Brain microvascular endothelial cell (primary cell): ENCODE data around the gene HEBP1.

ENCODE experiments used
- DNase-seq: peaks from one replicate; pipeline ENCODE4 v3.0.0-alpha.2; 2020
- H3K27ac ChIP-seq: fragments of 250-450 bp; sonication (Bioruptor Pico); 2 replicates; pipeline ENCODE4 v1.5.1; 2020; ENCODE audit warnings: mild to moderate bottlenecking, moderate library complexity
- H3K27me3 ChIP-seq: fragments of 250-450 bp; sonication (Bioruptor Pico); replicated peaks from 2 replicates; pipeline ENCODE4 v1.5.1; 2020; ENCODE audit warnings: mild to moderate bottlenecking
- H3K36me3 ChIP-seq: fragments of 250-450 bp; sonication (Bioruptor Pico); replicated peaks from 2 replicates; pipeline ENCODE4 v1.5.1; 2020; ENCODE audit warnings: mild to moderate bottlenecking
- H3K4me3 ChIP-seq: 2 replicates; pipeline ENCODE4 v1.5.1; 2011; ENCODE audit warnings: low read depth, mild to moderate bottlenecking, control low read depth, low read length, moderate library complexity
- in situ Hi-C: cut with HindIII; loops from 2 replicates; pipeline ENCODE4 v1.10.0; 2017; ENCODE audit warnings: low sequenced_read_pairs, low pct_ligation_motif_present
- TF ChIP-seq, protein P1 (sequence below): IDR thresholded peaks from 2 replicates; pipeline ENCODE4 v1.5.1; 2011; ENCODE audit warnings: low read depth, mild to moderate bottlenecking, moderate library complexity, low read length, control low read depth, inconsistent platforms; ENCODE audit errors: missing control alignments

The HEBP1 gene

DNA sequence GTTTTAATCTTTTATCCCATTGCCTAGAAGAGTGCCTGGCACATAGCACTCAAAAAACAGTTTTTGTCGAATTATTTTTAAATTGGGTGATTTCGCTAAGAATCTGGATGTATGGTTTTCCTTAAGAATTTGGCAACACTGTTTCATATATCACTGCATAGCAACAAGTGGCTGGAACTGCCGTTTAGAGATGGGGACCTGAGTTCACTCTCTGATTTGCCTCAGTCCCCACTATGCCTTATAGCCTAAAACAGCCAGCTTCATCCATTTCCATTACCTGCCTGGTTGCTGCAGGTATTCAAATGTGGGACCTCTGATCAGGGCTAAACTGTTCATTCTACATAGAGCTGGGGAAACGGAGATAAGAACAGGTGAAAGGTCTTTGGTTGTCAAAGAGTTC is 1.8 kb downstream of the HEBP1 start:
- Histone ChIP-seq H3K4me3 (no peak overlapping the region), H3K27me3 (no peaks in the 10 kb centered on the region), H3K27ac (no peak overlapping the region), H3K36me3 (no peaks in the 10 kb centered on the region)
- TF ChIP-seq, protein P1, sequence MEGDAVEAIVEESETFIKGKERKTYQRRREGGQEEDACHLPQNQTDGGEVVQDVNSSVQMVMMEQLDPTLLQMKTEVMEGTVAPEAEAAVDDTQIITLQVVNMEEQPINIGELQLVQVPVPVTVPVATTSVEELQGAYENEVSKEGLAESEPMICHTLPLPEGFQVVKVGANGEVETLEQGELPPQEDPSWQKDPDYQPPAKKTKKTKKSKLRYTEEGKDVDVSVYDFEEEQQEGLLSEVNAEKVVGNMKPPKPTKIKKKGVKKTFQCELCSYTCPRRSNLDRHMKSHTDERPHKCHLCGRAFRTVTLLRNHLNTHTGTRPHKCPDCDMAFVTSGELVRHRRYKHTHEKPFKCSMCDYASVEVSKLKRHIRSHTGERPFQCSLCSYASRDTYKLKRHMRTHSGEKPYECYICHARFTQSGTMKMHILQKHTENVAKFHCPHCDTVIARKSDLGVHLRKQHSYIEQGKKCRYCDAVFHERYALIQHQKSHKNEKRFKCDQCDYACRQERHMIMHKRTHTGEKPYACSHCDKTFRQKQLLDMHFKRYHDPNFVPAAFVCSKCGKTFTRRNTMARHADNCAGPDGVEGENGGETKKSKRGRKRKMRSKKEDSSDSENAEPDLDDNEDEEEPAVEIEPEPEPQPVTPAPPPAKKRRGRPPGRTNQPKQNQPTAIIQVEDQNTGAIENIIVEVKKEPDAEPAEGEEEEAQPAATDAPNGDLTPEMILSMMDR = no peak
- DNase-seq = no peak
- in situ Hi-C loops = loop anchor here (25.0 kb wide), 1 partner anchor 214 kb away; no protein-coding TSS in a partner anchor

- DNase-seq = no peak
- H3K27ac ChIP-seq = no peak overlapping the region
- TF ChIP-seq, protein P1 = no peak
- H3K36me3 ChIP-seq = no peaks in the 10 kb centered on the region
- no peaks in the 10 kb centered on the region for H3K27me3 ChIP-seq
- in situ Hi-C loops = loop anchor here (25.0 kb wide), 1 partner anchor 215 kb away; no protein-coding TSS in a partner anchor
- no peak overlapping the region for H3K4me3 ChIP-seq
Observed at GRCh38 chr12:12997734-12998133, 2.3 kb downstream of the HEBP1 start.

DNA sequence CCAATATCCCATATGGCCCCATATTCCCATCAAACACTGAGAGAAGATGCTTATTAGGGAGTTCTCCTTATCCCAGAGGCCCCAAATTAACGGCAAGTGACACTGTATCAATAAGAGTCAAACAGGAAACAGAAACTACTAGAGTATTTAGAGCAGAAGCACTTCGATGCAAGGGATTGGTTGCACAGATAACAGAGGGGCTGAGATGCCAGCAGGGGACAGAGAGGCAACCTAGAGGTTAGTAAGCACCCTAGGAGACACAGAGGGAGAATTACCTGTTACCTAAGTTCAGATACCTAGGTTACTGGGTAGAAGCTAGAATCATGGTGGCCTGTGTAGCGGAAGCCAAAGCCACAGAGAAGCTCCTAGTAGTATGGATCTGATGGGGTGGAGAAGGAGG is 2.9 kb downstream of the HEBP1 start:
- TF ChIP-seq, protein P1 = no peak
- H3K4me3 ChIP-seq = no peak overlapping the region
- H3K27ac ChIP-seq = no peak overlapping the region
- no peaks in the 10 kb centered on the region for H3K27me3 ChIP-seq
- in situ Hi-C loops = loop anchor here (25.0 kb wide), 1 partner anchor 215 kb away; no protein-coding TSS in a partner anchor
- DNase-seq = no peak
- H3K36me3 ChIP-seq = no peaks in the 10 kb centered on the region

DNA sequence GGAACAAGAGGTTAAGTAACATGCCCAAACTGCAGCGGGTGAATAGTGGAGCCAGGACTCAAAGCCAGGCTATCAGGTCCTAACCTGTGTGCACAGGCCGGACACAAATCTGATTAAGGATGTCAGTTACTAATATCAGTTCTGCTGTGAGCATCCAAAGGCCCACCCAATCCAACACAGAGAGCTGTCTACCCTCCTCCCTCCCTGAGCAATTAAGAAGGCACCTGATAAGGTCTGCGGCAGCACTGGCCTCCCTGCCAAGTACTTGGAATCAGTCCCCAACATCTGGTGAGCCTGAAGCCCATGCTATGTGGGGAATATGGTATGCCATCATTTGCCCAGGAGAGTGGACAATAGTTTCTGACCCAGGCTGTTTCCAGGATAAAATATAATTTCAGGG is 3.9 kb downstream of the HEBP1 start:
- in situ Hi-C loops = loop anchor here (25.0 kb wide), 1 partner anchor 216 kb away; no protein-coding TSS in a partner anchor
- TF ChIP-seq, protein P1 = no peak
- Histone ChIP-seq H3K27me3 (no peaks in the 10 kb centered on the region), H3K36me3 (no peaks in the 10 kb centered on the region), H3K4me3 (no peak overlapping the region), H3K27ac (no peak overlapping the region)
- no peak for DNase-seq

- no peak overlapping the region for H3K4me3 ChIP-seq
- H3K36me3 ChIP-seq = no peaks in the 10 kb centered on the region
- DNase-seq = no peak
- H3K27ac ChIP-seq = no peak overlapping the region
- TF ChIP-seq, protein P1 = no peak
- no peaks in the 10 kb centered on the region for H3K27me3 ChIP-seq
- in situ Hi-C loops = loop anchor here (25.0 kb wide), 1 partner anchor 217 kb away; no protein-coding TSS in a partner anchor
Observed at GRCh38 chr12:12995088-12995487, 5.0 kb downstream of the HEBP1 start.

DNA sequence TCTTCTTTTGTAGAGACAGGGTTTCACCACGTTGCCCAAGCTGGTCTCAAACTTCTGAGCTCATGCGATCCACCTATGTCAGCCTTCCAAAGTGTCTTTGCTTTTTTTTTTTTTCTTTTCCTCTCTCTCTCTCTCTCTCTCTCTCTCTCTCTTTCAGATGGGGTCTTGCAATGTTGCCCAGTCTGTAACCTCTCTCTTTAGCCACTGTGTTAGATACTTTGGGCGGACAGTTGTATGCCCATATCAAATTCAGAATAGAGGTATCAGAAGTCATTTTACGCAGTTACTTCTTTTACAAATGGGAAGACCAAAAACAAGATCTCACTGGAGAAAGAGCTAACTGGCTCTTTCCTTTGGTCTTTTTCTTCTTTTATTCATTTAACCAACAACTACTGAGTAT is 6.7 kb downstream of the HEBP1 start:
- in situ Hi-C loops = loop anchor here (25.0 kb wide), 1 partner anchor 219 kb away; no protein-coding TSS in a partner anchor
- Histone ChIP-seq H3K27me3 (no peaks in the 10 kb centered on the region), H3K4me3 (no peak overlapping the region), H3K36me3 (peaks cover 2% of the 10 kb centered on the region), H3K27ac (peak overlapping the region; percentile 85)
- TF ChIP-seq, protein P1 = no peak
- no peak for DNase-seq
